Tibial nerve (tissue), 4 donors: Measurements from ENCODE around the gene PTPN7.

ENCODE experiments used
- EP300 ChIP-seq, 2 donors: sonication (generic); formaldehyde crosslinking; IDR thresholded peaks; one replicate each; pipeline ENCODE4 v1.6.1; 2017; ENCODE audit warnings: antibody characterized with exemption in 2 of 2, mild to moderate bottlenecking in 1 of 2
- TF ChIP-seq, protein P1 (sequence below), 5 experiments: fragments of 200-600 bp in 3 of 5; fragments of 450-650 bp in 2 of 5; sonication (generic) in 3 of 5; IDR thresholded peaks; one replicate each; pipeline ENCODE4 v1.5.1; 2016 to 2019; ENCODE audit warnings: antibody characterized with exemption in 5 of 5, mild to moderate bottlenecking in 3 of 5, moderate library complexity in 2 of 5

DNA sequence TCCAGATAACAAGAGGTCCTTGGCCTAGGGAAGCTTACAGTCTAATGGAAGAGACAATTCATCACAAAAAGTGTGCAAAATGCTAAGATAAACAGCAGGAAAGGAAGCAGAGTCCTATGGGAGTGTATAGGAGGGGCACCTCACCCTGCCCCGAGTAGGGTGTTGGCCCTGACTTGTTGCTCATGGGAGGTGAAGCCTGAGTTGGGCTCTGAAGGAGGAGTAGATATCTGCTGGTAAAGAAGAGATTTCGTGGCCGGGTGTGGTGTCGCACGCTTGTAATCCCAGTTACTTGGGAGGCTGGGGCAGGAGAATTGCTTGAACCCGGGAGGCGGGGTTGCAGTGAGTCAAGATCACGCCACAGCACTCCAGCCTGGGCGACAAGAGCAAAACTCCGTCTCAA lies 56.3 kb downstream of the PTPN7 start:
- TF ChIP-seq, protein P1, sequence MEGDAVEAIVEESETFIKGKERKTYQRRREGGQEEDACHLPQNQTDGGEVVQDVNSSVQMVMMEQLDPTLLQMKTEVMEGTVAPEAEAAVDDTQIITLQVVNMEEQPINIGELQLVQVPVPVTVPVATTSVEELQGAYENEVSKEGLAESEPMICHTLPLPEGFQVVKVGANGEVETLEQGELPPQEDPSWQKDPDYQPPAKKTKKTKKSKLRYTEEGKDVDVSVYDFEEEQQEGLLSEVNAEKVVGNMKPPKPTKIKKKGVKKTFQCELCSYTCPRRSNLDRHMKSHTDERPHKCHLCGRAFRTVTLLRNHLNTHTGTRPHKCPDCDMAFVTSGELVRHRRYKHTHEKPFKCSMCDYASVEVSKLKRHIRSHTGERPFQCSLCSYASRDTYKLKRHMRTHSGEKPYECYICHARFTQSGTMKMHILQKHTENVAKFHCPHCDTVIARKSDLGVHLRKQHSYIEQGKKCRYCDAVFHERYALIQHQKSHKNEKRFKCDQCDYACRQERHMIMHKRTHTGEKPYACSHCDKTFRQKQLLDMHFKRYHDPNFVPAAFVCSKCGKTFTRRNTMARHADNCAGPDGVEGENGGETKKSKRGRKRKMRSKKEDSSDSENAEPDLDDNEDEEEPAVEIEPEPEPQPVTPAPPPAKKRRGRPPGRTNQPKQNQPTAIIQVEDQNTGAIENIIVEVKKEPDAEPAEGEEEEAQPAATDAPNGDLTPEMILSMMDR (IDR thresholded peaks at IDR 0.05) = no peak
- no peak for TF ChIP-seq EP300 (IDR thresholded peaks at IDR 0.05)
